ENCODE data around the gene AZI2.

The AZI2 gene

GRCh38 chr3:28300345-28300962, 48.2 kb downstream of the AZI2 start:
- DNase-seq: no peak

DNA sequence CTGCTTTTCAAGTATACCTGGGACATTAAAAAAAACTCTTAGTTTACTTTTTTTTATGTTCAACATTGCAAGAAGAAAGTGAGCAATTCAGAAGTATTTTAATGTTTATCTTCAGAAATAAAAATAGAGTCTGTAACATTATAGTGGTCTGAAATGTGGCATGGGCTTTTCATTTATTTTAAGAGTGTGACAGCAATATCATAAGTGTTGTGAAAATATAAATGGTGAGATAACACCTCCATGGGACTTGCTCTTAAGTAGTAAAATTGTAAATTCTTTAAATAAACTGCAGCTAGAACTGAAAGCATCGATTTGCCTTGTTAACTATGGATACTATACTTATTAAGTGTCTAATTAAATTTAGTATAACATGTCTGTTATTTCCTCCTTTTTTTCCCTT, 48.9 kb downstream of the AZI2 start:
- DNase-seq: no peak

GRCh38 chr3:28295898-28296490, 52.6 kb downstream of the AZI2 start:
- DNase-seq: no peak

DNA sequence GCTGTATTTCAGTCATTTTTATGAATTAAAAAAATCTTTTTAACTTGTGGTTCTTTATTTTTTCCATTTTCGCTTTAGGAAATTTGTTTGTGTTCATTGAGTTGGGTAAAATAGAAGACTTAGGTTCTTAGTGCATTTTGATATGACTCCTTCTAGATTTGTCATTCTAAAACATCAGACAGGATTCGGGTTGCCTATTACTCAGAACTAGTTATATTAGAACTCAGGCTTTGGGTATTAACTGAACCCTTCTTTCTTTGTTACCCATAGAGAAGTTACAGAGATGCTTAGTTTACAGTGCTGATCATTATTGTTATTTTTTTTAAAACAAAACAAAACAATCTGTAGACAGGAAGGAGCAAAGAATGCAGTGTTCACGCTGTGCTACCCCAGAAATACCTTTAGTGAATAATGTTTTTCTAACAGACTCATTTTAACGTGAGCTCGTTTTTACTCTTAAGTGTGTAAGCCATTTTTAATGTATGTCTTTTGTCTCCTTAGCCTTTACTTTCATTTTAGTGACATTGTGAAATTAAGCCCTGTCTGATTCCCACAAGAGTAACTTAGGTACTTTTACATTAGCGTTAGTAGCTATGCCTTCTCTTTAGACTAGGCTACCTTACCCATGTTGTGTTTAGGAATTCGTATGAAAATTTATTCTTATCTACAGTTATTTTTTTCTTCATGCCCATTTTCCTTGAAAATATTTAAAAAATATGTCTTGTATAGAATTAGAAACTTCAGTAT, 53.8 kb downstream of the AZI2 start:
- no peak for DNase-seq

GRCh38 chr3:28292622-28293021, 56.0 kb downstream of the AZI2 start:
- DNase-seq: no peak

GRCh38 chr3:28291577-28291976, 57.0 kb downstream of the AZI2 start:
- DNase-seq: no peak

GRCh38 chr3:28290863-28291300, 57.7 kb downstream of the AZI2 start:
- DNase-seq: peak; percentile 2

- DNase-seq: no peak
Observed at GRCh38 chr3:28287046-28287445, 61.6 kb downstream of the AZI2 start.

- DNase-seq: peak; percentile 37
Observed at GRCh38 chr3:28286595-28286994, 62.0 kb downstream of the AZI2 start.

DNA sequence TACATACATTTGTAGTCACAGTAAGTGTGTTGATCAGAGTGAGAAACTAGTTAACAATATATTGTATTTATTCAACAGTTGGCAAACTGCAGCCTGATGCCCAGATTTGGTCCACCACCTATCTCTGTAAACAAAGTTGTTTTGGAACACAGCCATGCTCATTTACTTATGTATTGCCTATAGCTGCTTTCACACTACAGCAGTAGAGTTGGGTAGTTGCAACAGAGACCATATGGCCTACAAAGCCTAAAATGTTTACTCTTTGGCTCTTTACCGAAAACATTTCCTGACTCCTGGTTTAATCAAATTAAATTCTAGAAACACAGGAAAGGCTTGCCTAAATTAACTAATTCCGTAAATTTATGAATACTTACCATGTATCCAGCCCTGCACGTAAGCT, 67.8 kb downstream of the AZI2 start:
- no peak for DNase-seq

GRCh38 chr3:28279770-28280169, 68.9 kb downstream of the AZI2 start:
- no peak for DNase-seq

GRCh38 chr3:28278918-28279317, 69.7 kb downstream of the AZI2 start:
- no peak for DNase-seq

- DNase-seq: no peak
Observed at GRCh38 chr3:28273837-28274236, 74.8 kb downstream of the AZI2 start.

All from EL (cell line).